Daoy (cell line): ENCODE measurements around the gene PRORP. TPM values are rescaled to one million over a fixed set of nuclear protein-coding genes. Genes with fewer than 3 reads are reported as not detected.
"Not testable (repeated sequence)": the region's sequence is repeated elsewhere in the genome, so short reads cannot be mapped to it uniquely, and the experiment has no call there.

Experiments
- DNase-seq: peaks from one replicate; pipeline ENCODE4 v3.0.0-alpha.2; 2015; ENCODE audit warnings: low read depth
- total RNA-seq: library from RNA; depleted of rRNA; stranded (reverse); fragments of >200 nt; shearing (Covaris generic); gene quantifications from 2 replicates; pipeline ENCODE4 v1.2.3, GENCODE V29; 2014; rRNA removed

PRORP gene
- total RNA-seq, 1 experiment from 2014 or later: 73.2 TPM

DNA sequence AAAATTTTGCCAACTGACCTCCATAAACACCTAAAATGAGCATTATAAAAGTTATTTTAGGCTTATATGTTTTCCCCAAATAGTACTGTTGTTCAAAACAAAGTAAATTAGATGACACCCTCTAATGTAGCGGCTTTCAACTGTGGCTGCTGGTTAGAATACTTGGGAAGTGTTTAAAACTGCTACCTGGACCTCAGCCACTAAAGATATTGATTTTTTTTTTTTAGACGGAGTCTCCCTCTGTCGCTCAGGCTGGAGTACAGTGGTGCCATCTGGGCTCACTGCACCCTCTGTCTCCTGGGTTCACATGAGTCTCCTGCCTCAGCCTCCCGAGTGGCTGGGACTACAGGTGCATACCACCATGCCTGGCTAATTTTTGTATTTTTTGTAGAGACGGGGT is 16.2 kb downstream of the PRORP start:
- no peak for DNase-seq

DNA sequence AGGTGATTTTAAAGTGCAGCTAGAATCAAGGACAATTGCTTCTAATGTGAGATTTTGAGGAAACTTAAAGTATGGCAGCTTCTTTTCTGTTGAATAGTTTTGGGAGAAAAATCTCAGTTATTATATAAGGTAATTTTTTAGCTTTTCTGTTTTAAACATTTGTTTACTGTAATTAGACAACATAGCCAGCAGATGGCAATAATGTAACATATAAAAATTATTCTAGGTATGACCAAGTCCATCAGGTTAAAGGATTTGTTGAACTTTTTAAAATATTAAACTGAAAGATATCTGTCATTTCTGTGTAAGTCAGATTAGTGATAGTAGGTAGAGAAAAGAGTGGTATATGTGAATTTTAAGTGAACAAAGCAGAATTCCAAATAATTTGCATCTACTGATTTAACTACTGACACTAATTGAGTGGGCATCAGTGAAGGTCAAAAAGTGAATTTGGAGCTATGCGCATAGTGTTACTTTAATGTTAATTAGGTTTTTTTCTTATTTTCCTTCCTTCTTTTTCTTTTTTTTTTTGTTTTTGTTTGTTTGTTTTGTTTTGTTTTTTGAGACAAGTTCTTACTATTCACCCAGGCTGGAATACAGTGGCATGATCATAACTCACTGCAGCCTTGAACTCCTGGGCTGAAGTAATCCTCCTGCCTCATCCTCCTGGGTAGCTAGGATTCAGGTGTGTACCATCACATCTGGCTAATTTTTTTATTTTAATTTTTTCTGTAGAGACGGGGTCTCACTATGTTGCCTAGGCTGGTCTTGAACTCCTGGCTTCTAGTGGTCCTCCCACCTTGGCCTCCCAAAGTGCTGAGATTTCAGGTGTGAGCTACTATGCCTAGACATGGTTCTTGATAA is 18.6 kb downstream of the PRORP start:
- DNase-seq: no peak

DNA sequence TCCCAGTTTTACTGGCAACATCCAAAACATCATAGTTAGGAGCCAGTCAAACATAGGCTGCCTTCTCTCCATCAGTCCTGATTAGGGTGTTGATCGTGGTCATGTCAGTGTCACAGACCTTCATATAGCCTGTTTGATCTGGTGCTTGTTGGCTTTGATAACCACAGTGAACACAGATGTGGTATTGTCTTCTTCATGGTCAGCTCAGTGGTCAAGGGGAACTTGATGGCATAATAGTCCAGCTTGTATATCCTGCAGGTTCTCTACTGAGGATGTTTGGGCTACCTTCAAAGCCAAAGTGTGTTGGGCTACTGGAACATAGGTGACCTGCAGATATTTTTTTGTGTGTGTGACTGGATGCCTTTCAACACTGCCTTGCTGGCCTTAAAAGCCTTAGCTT is 21.7 kb downstream of the PRORP start:
- no peak for DNase-seq

DNA sequence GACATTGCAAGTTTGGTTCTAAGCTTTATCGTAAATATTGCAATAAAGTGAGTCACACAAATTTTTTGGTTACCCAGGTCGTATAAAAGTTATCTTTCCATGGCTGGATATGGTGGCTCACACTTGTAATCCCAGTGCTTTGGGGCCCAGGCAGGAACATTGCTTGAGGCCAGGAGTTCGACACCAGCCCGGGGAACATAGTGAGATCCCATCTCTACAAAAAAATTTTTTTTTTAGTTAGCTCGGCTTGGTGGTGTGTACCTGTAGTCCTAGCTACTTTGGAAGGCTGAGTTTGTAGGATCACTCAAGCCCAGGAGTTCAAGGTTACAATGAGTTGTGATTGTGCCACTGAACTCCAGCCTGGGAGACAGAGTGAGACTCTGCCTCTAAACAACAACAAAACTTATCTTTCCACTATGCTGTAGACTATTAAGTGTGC is 24.4 kb downstream of the PRORP start:
- DNase-seq: no peak

DNA sequence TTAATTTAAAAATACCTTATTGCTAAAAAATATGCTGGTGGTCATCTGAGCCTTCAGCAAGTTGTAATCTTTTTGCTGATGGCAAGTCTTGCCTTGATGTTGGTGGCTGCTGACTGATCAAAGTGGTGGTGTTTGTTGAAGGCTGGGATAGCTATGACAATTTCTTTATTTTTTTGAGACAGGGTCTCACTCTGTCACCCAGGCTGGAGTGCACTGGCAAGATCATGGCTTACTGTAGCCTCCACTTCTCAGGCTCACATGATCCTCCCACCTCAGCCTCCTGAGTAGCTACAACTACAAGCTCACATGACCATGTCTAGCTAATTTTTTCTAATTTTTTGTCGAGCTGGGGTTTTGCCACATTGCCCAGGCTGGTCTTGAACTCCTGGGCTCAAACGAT is 24.8 kb downstream of the PRORP start:
- no peak for DNase-seq

DNA sequence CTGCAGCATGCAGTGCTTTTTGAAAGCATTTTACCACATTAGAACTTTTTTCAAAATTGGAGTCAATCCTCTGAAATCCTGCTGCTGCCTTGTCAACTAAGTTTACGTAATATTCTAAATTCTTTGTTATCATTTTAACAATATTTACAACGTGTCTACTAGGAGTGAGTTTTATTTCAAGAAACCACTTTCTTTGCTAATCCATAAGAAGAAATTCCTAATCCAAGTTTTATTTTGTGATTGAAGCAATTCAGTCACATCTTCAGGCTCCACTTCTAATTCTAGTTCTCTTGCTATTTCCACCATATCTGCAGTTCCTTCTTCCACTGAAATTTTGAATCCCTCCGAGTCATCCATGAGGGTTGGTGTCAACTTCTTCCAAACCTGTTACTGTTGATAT is 25.4 kb downstream of the PRORP start:
- no peak for DNase-seq

DNA sequence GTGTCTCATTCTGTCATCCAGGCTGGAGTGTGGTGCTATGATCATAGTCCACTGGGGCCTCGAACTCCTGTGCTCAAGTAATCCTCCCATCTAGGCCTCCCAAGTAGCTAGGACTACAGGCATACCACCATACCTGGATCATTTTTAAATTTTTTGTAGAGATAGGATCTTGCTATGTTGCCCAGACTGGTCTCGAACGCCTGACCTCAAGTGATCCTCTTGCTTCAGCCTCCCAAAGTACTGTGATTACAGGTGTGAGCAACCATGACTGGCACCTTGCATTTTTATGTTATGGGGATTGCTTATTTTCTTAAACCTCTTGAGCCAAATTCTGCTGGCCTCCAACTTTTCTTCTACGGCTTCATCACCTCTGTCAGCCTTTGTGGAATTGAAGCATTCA is 26.9 kb downstream of the PRORP start:
- no peak for DNase-seq

DNA sequence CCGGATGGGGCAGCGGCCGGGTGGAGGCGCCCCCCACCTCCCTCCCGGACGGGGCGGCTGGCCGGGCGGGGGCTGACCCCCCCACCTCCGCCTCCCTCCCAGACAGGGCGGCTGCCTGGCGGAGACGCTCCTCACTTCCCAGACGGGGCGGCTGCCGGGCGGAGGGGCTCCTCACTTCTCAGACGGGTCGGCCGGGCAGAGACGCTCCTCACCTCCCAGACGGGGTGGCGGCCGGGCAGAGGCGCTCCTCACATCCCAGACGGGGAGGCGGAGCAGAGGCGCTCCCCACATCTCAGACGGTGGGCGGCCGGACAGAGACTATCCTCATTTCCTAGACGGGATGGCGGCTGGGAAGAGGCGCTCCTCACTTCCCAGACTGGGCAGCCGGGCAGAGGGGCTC is 30.2 kb downstream of the PRORP start:
- DNase-seq: not testable (repeated sequence)

DNA sequence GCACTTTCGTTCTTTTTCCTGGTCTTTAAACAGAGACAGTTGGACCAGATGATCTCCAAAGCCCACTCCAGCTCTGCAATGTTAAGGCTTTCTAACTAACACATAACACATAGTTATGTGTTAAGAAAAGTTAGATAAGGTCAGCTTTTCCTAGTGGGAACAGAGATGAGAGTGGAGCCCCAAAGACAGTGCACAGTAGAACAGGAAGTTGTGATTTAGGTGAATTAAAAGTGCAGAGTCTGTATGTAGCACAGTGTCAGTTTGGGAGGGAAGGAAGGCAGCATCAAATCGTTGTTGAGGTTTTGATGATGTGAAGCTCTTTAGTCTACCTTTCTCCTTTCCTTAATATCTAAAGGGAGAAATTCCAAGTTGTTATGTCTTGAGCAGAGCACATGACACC is 31.7 kb downstream of the PRORP start:
- DNase-seq: no peak

DNA sequence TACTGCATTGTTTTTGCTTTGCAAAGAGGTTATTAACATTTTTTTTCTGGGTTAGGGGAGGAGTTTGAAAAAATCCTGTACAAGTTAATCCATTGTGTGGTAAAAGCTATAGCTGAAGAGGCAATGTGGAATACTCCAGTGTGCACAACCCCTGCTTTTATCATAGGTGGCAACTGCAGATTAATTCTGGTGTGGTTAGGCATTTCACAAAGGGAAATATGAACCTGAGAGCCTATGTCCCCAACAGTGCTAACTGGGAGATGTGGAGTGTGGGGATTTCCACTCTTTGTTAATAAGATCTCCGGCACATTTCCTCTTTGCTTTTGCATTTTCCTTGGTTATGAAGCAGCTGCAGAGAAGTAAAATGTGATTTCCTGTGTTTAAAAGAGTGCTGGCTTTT is 33.6 kb downstream of the PRORP start:
- DNase-seq: peak; percentile 81

DNA sequence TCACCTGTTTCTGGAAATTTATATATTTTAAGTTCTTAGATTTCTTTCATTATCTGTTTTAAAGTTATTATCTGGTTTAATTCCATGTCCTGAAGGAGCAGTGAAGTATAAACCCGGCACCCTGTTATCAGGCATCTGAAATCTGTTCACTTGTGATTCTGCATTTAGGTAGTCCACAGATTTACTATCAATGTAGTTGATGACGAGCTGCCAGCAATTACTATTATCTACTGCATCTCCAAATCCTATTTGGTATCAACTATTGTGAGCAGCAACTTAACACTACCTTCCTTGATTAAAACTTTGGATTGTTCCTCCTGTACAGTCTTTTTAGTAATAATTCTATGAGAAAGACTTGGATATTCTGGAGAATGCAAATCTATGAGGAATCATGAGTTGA is 36.1 kb downstream of the PRORP start:
- no peak for DNase-seq

DNA sequence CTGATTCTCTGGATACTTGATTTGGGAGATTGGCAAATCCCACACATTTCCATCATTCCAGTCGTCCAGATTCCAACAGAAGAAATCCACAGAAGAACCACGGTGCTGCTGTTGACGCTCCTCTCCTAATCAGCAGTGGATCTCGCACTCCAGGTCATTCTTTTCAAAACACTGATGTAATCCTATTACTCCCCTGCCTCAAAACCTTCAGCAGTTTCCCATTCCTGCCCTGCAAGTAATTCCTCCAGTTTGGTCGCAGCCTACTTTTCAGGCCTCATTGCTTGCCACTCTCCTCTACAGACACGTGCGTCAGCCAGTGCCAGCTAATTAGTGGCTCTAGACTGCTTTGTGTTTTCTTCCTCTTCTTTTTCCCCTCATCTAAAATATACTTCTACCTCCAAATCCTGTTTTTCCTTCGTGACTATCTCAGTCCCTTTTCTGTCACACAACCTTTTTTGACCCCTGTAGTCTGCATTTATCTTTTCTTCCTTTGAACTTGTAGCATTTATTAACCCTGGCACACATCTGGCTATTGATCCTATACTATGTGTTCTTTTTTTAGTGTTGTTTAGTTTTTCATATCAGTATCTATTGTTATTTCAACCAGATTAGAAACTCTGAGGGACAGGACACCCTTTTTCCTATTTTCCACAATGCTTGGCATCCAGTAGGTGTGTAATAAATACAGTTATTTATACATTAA is 36.8 kb downstream of the PRORP start:
- DNase-seq: peak; percentile 77

DNA sequence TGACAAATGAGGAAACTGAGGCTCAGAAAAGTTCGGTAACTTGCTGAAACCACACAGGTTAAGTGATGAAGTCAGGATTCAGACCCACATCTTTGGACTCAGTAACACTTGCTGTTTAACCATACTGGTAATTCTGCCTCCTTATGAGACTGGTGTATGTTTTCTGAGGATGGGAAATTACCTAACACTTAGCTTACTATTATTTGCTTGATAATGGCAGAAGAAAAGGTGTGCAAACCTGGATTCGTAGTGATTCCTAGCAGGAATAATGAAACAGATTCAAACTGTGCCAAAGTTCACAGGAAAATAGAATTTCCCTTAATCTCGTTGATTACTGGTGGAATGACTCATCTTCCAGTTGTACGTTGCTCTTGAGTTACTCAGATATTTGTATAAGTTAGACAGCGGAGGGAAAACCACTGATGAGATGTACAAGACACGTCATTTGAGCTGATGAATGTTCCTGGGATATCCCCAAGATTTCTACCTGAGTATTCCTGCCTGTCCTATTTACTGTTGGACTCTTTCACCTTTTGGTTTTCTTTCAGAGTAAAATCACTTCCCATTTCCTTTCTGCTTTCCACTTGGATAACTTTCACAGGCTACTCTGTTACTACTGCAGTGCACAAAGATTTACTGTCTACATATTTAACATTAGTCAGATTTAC is 37.5 kb downstream of the PRORP start:
- peak; percentile 92 for DNase-seq

DNA sequence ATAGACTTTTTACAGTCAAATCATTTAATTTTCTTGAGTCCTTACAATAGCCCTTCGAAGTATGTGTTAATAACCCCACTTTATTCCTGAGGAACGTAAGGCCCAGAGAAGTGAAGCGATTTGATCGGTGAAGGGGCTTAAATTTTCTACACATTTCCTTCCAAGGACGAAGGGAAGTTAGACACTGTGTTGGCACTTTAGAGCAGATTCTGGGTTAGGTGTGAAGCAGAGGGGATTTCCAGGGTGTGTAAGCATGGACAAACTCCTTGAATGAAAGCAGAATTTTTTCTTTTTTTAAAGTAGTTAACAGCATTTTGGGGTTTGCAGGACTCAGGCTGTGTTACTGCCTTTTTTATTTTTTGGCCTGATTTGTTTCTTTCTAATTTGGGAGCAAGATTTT is 38.9 kb downstream of the PRORP start:
- DNase-seq: peak; percentile 72

DNA sequence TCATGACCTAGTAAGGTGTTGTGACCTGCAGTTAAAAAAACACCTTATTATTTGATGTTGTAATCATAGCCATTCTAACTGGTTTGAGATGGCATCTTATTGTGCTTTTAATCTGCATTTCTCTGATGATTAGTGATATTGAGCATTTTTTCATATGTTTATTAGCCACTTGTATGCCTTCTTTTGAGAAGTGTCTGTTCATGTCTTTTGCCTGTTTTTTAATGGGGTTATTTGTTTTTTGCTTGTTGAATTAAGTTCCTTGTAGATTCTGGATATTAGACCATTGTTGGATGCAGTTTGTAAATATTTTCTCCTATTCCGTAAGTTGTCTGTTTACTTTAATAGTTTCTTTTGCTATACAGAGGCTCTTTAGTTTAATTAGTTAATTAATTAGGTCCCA is 41.0 kb downstream of the PRORP start:
- DNase-seq: no peak

DNA sequence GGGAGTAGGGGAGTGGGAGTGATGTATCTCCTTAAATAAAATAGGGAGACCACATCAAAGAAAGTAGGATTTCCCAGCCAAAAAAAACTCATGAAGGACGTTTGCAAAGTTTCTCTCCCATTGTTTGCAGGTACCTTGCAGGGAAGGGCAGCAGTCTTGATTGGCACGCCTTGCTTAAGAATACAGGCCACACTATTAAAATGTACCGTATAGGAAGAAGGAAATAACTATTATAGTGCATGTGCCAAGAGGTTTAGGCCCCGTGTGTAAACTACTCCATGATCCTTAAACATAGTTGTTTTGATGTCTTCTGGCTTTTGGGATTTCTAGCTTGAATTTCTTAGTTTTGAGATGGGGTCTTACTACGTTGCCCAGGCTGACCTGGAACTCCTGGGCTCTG is 42.5 kb downstream of the PRORP start:
- DNase-seq: no peak

DNA sequence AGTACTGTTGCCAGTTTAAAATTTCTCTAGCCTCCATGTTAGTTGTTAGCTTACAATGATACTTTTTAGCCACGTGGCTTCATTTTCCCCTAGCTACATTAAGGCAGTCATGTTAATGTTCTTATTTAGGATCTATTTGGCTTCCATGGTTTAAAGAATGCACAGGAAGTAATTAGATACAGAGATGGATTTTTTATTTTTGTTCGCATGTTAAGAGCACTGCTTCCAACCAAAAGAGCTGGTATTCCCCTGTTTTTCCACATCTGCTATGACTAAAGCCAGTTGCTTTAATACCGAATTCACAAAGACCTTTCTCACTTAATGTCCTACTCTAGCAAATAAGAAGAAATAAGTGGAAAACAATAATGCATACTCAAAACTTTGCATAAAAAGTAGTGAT is 45.1 kb downstream of the PRORP start:
- DNase-seq: no peak

Other genes with a start within 250 kb of the PRORP start
- 46.0 and 81.9 TPM in 2 replicates for gene BAZ1A, start 247.2 kb upstream of the PRORP start, total RNA-seq
- 147 and 149 TPM in 2 replicates for gene SRP54, start 139.6 kb upstream of the PRORP start, total RNA-seq
- gene FAM177A1, start 76.3 kb upstream of the PRORP start, total RNA-seq: 46.7 and 53.9 TPM in 2 replicates
- gene PPP2R3C, start 562 bp upstream of the PRORP start, total RNA-seq: 58.5 and 62.0 TPM in 2 replicates
- 865 and 878 TPM in 2 replicates for gene PSMA6, start 169.8 kb downstream of the PRORP start, total RNA-seq